Peyer's patch (tissue), 4 donors: ENCODE results near the gene TFAP2B.

Experiments
- POLR2A ChIP-seq, 2 donors: fragments of 450-650 bp; IDR thresholded peaks; one replicate each; pipeline ENCODE4 v1.5.1; 2017; ENCODE audit warnings: antibody characterized with exemption in 2 of 2, mild to moderate bottlenecking in 2 of 2, moderate library complexity in 2 of 2
- TF ChIP-seq, protein P1 (sequence below), 6 experiments: fragments of 450-650 bp in 4 of 6; fragments of 200-600 bp in 2 of 6; sonication (generic) in 1 of 6; IDR thresholded peaks; one replicate each; pipeline ENCODE4 v1.5.1; 2017 to 2019; ENCODE audit warnings: antibody characterized with exemption in 6 of 6, mild to moderate bottlenecking in 3 of 6, moderate library complexity in 1 of 6

DNA sequence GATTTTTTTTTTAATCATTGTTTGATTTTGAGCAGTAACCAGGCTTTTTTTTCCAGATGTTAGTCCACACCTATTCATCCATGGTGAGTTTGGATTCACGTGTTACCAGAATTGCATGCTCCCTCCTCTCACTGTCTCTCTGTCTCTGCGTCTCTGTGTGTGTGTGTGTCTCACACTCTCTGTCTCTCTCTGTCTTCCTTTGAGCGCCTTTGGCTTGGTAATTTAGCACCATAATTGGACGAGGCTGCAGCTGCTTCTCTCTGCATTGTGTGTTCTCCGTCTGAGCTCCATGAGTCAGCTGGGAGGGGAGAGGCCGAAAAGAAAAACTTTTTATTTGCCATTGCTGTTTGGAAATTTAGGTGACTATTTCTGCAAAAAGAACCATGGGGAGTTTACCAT, 3.4 kb downstream of the TFAP2B start:
- TF ChIP-seq, protein P1, sequence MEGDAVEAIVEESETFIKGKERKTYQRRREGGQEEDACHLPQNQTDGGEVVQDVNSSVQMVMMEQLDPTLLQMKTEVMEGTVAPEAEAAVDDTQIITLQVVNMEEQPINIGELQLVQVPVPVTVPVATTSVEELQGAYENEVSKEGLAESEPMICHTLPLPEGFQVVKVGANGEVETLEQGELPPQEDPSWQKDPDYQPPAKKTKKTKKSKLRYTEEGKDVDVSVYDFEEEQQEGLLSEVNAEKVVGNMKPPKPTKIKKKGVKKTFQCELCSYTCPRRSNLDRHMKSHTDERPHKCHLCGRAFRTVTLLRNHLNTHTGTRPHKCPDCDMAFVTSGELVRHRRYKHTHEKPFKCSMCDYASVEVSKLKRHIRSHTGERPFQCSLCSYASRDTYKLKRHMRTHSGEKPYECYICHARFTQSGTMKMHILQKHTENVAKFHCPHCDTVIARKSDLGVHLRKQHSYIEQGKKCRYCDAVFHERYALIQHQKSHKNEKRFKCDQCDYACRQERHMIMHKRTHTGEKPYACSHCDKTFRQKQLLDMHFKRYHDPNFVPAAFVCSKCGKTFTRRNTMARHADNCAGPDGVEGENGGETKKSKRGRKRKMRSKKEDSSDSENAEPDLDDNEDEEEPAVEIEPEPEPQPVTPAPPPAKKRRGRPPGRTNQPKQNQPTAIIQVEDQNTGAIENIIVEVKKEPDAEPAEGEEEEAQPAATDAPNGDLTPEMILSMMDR (IDR thresholded peaks at IDR 0.05), result no peak
- no peak for TF ChIP-seq POLR2A (IDR thresholded peaks at IDR 0.05)
